Psoas muscle (tissue), 8 donors: Measurements from ENCODE around the gene IFRD1. TPM values are rescaled to one million over a fixed set of nuclear protein-coding genes. Genes with fewer than 3 reads are reported as not detected.

Source experiments
- ATAC-seq, 4 donors: fragments of 200-7000 bp; cut with Tn5 transposase; one replicate each; pipeline ENCODE4 v1.9.1; 2020; ENCODE audit warnings: moderate library complexity in 3 of 4, mild to moderate bottlenecking in 2 of 4
- DNase-seq, 2 donors: peaks; one replicate each; pipeline ENCODE4 v3.0.0-alpha.2; 2020
- H3K27ac ChIP-seq: fragments of 200-600 bp; one replicate; pipeline ENCODE4 v1.8.0; 2022
- H3K27me3 ChIP-seq, 3 donors: fragments of 200-600 bp in 1 of 3; one replicate each; pipeline versions ENCODE4 v1.6.1 to v1.8.0; 2013 to 2022; ENCODE audit warnings: low read length in 2 of 3, mild to moderate bottlenecking in 2 of 3, moderate library complexity in 1 of 3; ENCODE audit not compliant: insufficient read depth in 3 of 3
- H3K36me3 ChIP-seq, 2 donors: fragments of 200-600 bp in 1 of 2; one replicate each; pipeline versions ENCODE4 v1.6.1 to v1.8.0; 2013 to 2022; ENCODE audit warnings: low read depth in 1 of 2, mild to moderate bottlenecking in 1 of 2, moderate library complexity in 1 of 2; ENCODE audit not compliant: insufficient read depth in 1 of 2
- H3K4me1 ChIP-seq: fragments of 200-600 bp; one replicate; pipeline ENCODE4 v1.8.0; 2022
- H3K4me3 ChIP-seq: fragments of 200-600 bp; one replicate; pipeline ENCODE4 v1.8.0; 2022; ENCODE audit warnings: mild to moderate bottlenecking
- H3K9me3 ChIP-seq: fragments of 200-600 bp; one replicate; pipeline ENCODE4 v1.8.0; 2022
- CTCF ChIP-seq: fragments of 200-600 bp; IDR thresholded peaks from one replicate; pipeline ENCODE4 v1.8.0; 2022; ENCODE audit warnings: antibody characterized with exemption
- WGBS, 3 donors: extraction: QIAGEN DNeasy Blood & Tissue Kit; methylation state at CpG; one replicate each; pipeline versions ENCODE4 v1.1.6 to v1.1.7; 2013; 5-methylcytosine and 5-hydroxymethylcytosine counted together
- intact Hi-C, 2 donors: fragments of 100-400 bp; cut with DNase I; formaldehyde crosslinking; loops; one replicate each; pipeline versions ENCODE4 v1.11.0 to v1.14.2; 2022
- polyA plus RNA-seq, 3 donors: library from polyadenylated mRNA; stranded (reverse); fragments of 200-250 nt; gene quantifications; one replicate each; pipeline ENCODE4 v1.2.3, GENCODE V29; 2013
- total RNA-seq, 4 donors: library from RNA; stranded (reverse); fragmentation: NEBNext Ultra II Directional in 2 of 4; extraction: Animal tissue kit (Norgen Biotek cat#: 25700) in 2 of 4; gene quantifications; one replicate each; pipeline versions ENCODE4 v1.2.1 to v1.2.4, GENCODE V29; 2021 to 2023
- donor health status: healthy with polysubstance abuse.
- donor health status: DM: no; HTN: no; CAD: no; lungs with moderate emphysema.
- donor health status: Bipolar disorder and iron deficiency.
- donor health status: healthy.
- donor health status: DM: yes; HTN: yes; CAD: no.
- donor health status: DM: no; HTN: no; CAD: no.
- donor health status: DM: no; HTN: no; CAD: no.
- donor health status: DM: yes; HTN: yes; CAD: no.

The IFRD1 gene
- total and polyA plus RNA-seq, 7 donors = 34.7 to 163 (median 60.3) TPM

GRCh38 chr7:112459645-112460044 lies 9.4 kb downstream of the IFRD1 start:
- ATAC-seq (no peak), DNase-seq (no peak)
- H3K9me3 ChIP-seq = no peaks in the 10 kb centered on the region
- no peak overlapping the region for H3K27ac ChIP-seq
- H3K4me1 ChIP-seq = peaks cover 45% of the 10 kb centered on the region
- TF ChIP-seq CTCF = no peak
- H3K4me3 ChIP-seq = no peak overlapping the region
- H3K36me3 ChIP-seq = peaks cover 9 to 94% of the 10 kb centered on the region in 2 donors
- H3K27me3 ChIP-seq = no peaks in the 10 kb centered on the region
- WGBS, 3 donors = 48 to 60% (median 56%) methylated on average over 1 of the region's 1 CpG
- intact Hi-C loops = no loop called here

- Histone ChIP-seq H3K36me3 (peaks cover 9 to 99% of the 10 kb centered on the region in 2 donors), H3K4me3 (no peak overlapping the region), H3K4me1 (peaks cover 54% of the 10 kb centered on the region), H3K27ac (peak overlapping the region; percentile 66), H3K9me3 (no peaks in the 10 kb centered on the region), H3K27me3 (no peaks in the 10 kb centered on the region)
- ATAC-seq = peak; percentile 82 to 91 (median 91)
- DNase-seq = no peak
- TF ChIP-seq CTCF = no peak
- intact Hi-C loops = no loop called here
Measured at GRCh38 chr7:112462236-112462635, 12.0 kb downstream of the IFRD1 start.

GRCh38 chr7:112467867-112468266 lies 17.6 kb downstream of the IFRD1 start:
- peak in 3 of 4 donors; percentile 65 to 76 (median 71) for ATAC-seq
- H3K9me3 ChIP-seq = no peaks in the 10 kb centered on the region
- intact Hi-C loops = no loop called here

GRCh38 chr7:112470194-112470593 lies 19.9 kb downstream of the IFRD1 start:
- Histone ChIP-seq H3K4me1 (peaks cover 45% of the 10 kb centered on the region), H3K9me3 (no peaks in the 10 kb centered on the region), H3K27ac (peak overlapping the region; percentile 53), H3K36me3 (peaks cover 18 to 100% of the 10 kb centered on the region in 2 donors), H3K27me3 (no peaks in the 10 kb centered on the region), H3K4me3 (no peak overlapping the region)
- DNase-seq (no peak), ATAC-seq (peak in 1 of 4 donors; percentile 34)
- no peak for TF ChIP-seq CTCF
- WGBS, 3 donors = 30 to 48% (median 31%) methylated on average over 4 of the region's 4 CpGs
- intact Hi-C loops = no loop called here

More at GRCh38 chr7:112467867-112468266, 17.6 kb downstream of the IFRD1 start:
- WGBS, 3 donors = 21 to 65% (median 54%) methylated on average over 4 of the region's 4 CpGs
- no peak for DNase-seq
- TF ChIP-seq CTCF = no peak
- no peaks in the 10 kb centered on the region for H3K27me3 ChIP-seq
- H3K36me3 ChIP-seq = peaks cover 14 to 99% of the 10 kb centered on the region in 2 donors
- H3K4me3 ChIP-seq = no peak overlapping the region
- H3K4me1 ChIP-seq = peaks cover 63% of the 10 kb centered on the region
- H3K27ac ChIP-seq = peak overlapping the region; percentile 24
